Iris pigment epithelial cell (primary cell): ENCODE data around the gene SYT10.
"Not testable (repeated sequence)": the region's sequence is repeated elsewhere in the genome, so short reads cannot be mapped to it uniquely, and the experiment has no call there.

Source experiments
- DNase-seq: peaks from one replicate; pipeline ENCODE4 v3.0.0-alpha.2; 2011; ENCODE audit warnings: low read depth

SYT10 gene

GRCh38 chr12:33349791-33350190, 89.8 kb downstream of the SYT10 start:
- no peak for DNase-seq

DNA sequence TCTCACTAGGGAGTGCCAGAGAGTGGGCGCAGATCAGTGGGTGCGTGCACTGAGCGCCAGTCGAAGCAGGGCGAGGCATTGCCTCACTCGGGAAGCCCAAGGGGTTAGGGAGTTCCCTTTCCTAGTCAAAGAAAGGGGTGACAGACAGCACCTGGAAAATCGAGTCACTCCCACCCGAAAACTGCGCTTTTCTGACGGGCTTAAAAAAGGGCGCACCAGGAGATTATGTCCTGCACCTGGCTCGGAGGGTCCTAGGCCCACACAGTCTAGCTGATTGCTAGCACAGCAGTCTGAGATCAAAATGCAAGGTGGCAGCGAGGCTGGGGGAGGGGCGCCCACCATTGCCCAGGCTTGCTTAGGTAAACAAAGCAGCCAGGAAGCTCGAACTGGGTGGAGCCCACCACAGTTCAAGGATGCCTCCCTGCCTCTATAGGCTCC, 107.6 kb downstream of the SYT10 start:
- DNase-seq: not testable (repeated sequence)

DNA sequence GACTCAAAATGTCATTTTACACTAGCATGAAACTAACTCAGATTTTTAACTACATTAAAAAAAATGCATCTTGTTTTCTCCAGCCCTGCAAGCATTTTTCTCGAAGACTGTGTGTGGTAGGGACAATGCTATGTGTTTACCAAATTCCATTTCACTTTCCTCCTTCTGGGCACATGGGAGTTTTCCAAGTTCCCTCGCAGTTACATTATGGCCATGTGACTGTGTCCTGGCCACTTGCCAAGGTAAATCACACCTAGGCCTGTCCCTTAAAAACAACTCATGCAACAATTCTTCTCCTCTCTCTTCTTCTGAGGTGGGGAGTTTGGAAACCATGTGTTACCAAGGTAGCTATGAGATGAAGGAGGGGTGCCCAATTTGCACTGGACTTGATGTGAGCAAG, 108.7 kb downstream of the SYT10 start:
- DNase-seq: no peak
